GM19324 (cell line): ENCODE measurements around the gene CDH15.
"Not testable (repeated sequence)": the region's sequence is repeated elsewhere in the genome, so short reads cannot be mapped to it uniquely, and the experiment has no call there.

ENCODE experiments used
- ATAC-seq: cut with Tn5 transposase; IDR thresholded peaks from one replicate; pipeline ENCODE4 v1.9.1; 2021; ENCODE audit warnings: mild to moderate bottlenecking, moderate library complexity; ENCODE audit not compliant: unreplicated experiment, low FRiP score

Gene CDH15

DNA sequence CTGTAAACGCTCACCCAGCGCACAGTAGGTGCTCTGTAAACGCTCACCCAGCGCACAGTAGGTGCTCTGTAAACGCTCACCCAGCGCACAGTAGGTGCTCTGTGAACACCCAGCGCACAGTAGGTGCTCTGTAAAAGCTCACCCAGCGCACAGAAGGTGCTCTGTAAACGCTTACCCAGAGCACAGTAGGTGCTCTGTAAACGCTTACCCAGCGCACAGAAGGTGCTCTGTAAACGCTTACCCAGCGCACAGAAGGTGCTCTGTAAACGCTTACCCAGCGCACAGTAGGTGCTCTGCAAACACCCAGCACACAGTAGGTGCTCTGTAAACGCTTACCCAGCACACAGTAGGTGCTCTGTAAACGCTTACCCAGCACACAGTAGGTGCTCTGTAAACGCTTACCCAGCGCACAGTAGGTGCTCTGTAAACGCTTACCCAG, 15.1 kb downstream of the CDH15 start:
- not testable (repeated sequence) for ATAC-seq

DNA sequence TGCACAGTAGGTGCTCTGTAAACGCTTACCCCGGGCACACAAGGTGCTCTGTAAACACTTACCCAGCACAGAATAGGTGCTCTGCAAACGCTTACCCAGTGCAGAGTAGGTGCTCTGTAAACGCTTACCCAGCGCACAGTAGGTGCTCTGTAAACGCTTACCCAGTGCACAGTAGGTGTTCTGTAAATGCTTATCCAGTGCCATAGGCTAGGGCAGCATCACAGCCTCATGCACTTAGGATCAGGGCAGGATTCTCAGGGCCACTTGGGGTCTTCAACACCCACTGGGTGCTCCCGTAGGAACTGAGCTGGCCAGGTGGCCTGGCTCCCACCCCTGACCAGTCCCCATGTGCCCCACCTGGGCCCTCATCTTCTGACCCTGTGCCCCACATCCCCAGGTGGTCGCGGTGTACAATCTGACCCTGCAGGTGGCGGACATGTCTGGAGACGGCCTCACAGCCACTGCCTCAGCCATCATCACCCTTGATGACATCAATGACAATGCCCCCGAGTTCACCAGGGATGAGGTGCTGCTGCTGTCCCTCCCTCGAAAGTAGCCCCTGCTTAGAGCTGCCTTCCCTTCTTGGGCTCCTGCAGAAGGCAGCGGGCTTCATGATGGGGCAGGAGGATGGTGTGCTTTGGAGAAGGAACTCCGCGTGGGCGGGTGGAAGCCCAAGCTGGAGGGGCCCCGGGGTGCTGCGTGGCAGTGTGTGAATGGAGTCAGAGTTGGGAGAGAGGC, 15.7 kb downstream of the CDH15 start:
- ATAC-seq, result no peak

DNA sequence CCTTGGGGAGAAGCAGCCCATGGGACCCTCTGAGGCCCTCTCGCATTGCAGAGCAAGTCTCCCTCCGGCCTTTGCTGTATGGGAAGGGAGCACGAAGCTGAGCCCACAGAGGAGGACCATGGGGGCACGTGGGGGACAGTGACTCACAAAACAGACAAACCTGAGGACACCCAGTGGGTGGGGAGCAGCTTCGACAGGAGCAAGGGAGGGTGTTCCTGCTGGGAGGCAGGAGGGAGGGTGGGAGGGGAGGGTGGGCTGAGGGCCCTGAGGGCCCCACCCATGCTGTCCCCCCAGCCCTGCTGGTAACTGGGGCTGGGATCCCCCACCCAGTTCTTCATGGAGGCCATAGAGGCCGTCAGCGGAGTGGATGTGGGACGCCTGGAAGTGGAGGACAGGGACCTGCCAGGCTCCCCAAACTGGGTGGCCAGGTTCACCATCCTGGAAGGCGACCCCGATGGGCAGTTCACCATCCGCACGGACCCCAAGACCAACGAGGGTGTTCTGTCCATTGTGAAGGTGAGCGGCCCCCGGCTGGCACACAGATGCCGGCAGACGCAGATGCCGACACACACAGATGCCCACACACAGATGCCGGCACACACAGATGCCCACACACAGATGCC, 16.3 kb downstream of the CDH15 start:
- ATAC-seq, result no peak

DNA sequence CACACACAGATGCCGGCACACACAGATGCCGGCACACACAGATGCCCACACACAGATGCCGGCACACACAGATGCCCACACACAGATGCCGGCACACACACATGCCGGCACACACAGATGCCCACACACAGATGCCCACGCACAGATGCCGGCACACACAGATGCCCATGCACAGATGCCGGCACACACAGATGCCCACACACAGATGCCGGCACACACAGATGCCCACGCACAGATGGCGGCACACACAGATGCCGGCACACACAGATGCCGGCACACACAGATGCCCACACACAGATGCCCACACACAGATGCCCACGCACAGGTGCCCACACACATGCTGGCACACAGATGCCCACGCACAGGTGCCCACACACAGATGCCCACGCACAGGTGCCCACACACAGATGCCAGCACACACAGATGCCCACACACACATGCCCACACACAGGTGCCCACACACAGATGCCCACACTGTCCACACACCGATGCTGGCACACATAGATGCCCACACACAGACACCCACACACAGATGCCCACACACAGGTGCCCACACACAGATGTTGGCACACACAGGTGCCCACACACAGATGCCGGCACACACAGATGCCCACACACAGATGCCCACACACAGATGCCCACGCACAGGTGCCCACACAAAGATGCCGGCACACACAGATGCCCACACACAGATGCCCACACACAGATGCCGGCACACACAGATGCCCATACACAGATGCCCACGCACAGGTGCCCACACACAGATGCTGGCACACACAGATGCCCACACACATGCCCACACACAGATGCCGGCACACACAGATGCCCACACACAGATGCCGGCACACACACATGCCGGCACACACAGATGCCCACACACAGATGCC, 17.2 kb downstream of the CDH15 start:
- not testable (repeated sequence) for ATAC-seq

DNA sequence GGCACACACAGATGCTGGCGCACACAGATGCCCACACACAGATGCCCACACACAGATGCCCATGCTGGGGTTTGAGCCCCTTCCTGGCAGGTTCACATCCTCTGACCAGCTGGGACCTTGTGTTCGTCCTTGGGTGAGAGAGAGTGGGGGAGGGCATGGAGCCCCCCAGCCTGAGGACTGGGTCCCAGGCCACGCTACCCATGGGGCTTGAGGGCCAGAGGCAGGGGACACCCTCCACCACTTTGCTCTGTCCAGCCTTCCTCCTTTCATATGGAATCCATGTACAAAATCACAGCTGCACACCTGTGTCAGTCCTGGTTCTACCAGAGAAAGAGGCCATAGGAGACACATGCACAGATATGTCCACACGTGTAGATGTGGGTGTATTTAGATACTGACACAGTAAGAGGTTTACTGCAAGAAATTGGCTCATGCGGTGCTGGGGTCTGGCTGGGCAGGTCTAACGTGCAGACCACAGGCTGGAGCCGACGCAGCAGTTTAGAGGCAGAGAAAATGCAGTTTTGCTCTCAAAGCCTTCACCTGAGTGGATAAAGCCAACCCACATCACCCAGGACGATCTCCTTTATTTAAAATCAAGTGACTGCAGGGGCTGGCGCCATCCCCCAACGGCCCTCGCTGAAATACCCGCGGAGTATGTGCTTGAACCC, 17.9 kb downstream of the CDH15 start:
- no peak for ATAC-seq

DNA sequence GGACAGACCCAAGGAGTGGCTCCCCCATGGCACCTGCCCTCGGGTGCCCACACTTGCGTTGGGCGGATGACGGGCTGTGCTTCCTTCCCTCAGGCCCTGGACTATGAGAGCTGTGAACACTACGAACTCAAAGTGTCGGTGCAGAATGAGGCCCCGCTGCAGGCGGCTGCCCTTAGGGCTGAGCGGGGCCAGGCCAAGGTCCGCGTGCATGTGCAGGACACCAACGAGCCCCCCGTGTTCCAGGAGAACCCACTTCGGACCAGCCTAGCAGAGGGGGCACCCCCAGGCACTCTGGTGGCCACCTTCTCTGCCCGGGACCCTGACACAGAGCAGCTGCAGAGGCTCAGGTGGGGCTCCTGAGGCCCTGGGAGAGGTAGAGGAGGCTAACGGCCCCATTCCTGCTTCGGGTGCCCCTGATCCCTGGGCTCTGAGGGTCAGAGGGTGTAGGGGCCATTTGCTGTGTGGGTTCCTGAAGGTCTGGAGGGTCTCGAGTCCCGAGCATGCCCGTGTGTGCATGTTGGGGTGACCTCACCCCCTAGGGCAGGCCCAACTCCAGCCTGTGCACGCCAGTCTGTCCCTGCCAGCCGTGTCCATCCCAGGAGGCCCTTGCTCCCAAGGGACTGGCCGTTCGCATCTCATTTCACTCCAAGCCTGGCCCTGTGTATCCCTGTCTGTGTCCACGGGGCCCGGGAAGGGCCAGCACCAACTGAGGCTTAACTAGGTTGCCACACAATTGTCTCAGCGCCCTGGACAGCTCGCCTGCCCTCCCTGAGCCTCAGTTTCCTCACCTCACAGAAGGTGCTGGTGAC, 18.8 kb downstream of the CDH15 start:
- no peak for ATAC-seq

DNA sequence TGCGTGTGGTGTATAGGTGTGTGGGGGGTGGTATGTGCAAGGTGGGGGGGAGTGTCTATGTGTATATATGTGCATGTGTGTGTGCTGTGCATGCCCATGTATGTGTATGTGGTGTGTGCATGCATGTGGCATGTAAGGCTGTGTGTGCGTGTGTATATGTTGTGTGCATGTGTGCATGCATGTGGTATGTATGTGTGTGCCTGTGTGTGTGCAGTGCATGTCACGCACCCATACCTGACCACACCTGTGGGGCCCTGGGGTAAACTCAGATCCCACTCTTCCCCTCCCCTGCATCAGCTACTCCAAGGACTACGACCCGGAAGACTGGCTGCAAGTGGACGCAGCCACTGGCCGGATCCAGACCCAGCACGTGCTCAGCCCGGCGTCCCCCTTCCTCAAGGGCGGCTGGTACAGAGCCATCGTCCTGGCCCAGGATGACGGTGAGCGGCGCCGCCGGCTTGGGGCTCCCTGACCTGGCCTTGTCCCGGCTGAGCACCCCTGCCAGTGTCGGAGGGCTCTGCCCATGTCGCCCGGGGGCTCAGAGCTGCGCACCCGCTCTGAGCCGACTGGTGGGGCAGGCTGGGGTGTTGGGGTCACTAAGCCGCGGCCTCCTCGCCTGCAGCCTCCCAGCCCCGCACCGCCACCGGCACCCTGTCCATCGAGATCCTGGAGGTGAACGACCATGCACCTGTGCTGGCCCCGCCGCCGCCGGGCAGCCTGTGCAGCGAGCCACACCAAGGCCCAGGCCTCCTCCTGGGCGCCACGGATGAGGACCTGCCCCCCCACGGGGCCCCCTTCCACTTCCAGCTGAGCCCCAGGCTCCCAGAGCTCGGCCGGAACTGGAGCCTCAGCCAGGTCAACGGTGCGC, 19.7 kb downstream of the CDH15 start:
- ATAC-seq, result no peak

DNA sequence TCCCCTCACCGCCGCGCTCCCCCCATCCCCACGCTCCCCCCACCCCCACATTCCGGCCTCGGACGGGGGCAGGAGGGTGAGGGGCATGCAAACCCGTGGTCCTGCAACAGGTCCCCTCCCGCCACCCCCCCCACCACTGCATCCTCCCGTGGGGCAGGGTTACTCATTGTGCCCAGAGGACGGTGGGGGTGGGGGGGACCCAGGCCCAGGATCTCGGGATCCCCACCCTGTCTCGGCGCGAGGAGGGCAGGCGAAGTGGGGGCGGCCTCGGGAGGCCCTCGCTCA, 20.3 kb downstream of the CDH15 start:
- ATAC-seq, result no peak

DNA sequence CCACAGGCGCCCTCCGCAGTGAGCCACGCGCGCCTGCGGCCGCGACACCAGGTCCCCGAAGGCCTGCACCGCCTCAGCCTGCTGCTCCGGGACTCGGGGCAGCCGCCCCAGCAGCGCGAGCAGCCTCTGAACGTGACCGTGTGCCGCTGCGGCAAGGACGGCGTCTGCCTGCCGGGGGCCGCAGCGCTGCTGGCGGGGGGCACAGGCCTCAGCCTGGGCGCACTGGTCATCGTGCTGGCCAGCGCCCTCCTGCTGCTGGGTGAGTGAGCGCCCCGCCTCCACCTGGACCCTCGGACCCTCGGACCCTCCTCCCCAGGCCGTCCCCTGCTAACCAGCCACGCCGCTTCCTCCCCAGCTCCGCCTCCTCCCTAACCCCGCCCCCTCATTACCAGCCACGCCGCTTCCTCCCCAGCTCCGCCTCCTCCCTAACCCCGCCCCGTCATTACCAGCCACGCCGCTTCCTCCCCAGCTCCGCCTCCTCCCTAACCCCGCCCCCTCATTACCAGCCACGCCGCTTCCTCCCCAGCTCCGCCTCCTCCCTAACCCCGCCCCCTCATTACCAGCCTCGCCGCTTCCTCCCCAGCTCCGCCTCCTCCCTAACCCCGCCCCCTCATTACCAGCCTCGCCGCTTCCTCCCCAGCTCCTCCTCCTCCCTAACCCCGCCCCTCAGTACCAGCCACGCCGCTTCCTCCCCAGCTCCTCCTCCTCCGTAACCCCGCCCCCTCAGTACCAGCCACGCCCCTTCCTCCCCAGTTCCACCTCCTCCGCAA, 20.8 kb downstream of the CDH15 start:
- not testable (repeated sequence) for ATAC-seq

DNA sequence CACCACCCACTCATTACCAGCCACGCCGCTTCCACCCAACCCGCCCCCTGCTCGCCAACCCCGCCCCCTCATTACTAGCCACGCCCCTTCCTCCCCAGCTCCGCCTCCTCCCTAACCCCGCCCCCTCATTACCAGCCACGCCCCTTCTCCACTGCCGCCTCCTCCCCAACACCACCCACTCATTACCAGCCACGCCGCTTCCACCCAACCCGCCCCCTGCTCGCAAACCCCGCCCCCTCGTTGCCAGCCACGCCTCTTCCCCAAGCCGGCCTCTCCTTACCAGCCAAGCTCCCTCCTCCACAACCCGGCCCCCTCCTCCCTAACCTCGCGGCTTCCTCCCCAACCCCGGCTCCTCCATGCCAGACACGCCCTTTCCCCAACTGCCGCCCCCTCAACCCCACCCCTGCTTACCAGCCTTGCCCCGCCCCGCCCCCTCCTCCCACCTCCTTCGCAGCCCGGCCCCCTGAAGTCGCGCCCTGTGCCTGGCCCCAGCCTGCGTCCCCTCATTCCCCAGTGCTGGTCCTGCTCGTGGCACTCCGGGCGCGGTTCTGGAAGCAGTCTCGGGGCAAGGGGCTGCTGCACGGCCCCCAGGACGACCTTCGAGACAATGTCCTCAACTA, 21.5 kb downstream of the CDH15 start:
- no peak for ATAC-seq

DNA sequence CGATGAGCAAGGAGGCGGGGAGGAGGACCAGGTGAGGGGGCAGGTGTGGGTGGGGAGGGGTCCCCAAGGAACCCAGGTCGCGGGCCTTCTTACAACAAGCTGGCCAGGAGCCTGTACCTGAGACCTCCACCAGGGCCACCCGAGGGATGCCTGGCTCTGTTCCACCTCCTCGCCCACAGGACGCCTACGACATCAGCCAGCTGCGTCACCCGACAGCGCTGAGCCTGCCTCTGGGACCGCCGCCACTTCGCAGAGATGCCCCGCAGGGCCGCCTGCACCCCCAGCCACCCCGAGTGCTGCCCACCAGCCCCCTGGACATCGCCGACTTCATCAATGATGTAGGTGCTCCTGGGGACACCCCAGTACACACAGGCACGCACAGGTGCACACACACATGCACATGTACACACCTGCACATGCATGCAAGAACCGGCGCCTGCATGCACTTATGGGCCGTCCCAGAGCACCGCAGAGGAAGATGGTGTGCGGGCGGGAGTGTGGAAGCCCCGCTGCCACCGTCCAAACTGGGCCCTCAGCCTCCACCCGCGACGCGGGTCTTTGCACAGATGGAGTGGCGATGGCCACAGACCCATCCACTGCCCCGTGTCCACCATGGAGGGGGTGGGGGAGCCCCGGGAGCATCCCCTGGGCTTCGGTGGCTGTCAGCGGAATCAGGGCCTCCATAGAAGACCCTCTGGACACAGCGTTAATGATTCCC, 22.2 kb downstream of the CDH15 start:
- no peak for ATAC-seq

DNA sequence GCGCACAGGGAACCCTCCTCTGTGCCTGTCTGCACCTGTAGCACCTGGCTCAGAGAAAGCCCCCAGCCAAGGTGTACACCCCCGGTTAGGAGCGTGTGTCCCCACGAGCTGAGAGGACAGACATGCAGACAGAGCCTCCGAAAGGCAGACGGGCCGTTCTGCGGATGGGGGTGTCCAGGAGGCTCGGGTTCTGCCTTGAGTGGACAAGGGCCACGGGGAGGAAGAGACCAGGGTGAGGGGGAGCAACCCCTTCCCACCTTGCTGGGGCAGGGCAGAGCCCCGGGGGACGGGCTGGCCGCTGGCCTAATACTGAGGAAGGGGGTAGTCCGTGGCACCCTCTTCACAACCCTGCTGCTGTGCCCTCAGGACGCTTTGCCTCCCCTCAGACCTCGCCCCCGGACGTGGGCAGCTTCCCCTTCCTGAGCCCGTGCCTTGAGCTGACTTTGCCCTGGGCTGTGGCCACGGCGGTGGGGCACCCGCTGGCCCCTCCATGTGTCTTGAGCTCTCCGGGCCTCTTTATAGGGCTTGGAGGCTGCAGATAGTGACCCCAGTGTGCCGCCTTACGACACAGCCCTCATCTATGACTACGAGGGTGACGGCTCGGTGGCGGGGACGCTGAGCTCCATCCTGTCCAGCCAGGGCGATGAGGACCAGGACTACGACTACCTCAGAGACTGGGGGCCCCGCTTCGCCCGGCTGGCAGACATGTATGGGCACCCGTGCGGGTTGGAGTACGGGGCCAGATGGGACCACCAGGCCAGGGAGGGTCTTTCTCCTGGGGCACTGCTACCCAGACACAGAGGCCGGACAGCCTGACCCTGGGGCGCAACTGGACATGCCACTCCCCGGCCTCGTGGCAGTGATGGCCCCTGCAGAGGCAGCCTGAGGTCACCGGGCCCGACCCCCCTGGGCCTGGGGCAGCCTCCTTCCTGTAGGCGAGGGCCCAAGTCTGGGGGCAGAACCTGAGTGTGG, 23.1 kb downstream of the CDH15 start:
- ATAC-seq, result no peak

DNA sequence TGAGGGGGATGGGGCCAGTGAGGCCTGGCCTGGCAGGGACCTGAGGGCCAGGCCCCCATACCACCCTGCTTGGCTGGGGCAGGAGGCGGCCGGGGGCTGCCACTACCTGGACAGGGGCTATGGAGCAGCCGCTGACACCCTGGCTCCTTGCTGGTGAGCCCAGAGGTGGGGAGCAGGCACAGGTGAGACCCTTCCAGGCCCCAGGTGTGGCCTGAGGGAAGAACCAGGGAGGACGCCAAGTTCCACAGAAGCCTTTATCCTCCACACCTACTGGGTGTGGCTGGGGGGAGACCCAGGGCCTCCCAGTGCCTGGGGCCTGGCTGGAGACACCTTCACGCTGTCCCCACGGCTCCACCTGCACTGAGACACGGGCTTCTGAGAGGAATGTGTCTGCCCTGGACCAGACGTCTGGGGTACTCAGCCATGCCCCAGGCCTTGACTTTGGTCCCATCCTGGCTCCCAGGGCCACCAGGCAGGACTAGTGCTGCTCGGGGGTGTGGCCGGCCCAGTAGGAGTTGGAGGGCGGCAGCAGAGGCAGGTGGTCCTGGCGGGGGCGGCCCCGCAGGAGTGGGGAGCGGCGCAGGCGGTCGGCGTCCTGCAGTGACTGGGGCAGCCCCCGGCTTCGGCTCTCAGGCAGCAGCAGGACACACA, 24.1 kb downstream of the CDH15 start:
- no peak for ATAC-seq

DNA sequence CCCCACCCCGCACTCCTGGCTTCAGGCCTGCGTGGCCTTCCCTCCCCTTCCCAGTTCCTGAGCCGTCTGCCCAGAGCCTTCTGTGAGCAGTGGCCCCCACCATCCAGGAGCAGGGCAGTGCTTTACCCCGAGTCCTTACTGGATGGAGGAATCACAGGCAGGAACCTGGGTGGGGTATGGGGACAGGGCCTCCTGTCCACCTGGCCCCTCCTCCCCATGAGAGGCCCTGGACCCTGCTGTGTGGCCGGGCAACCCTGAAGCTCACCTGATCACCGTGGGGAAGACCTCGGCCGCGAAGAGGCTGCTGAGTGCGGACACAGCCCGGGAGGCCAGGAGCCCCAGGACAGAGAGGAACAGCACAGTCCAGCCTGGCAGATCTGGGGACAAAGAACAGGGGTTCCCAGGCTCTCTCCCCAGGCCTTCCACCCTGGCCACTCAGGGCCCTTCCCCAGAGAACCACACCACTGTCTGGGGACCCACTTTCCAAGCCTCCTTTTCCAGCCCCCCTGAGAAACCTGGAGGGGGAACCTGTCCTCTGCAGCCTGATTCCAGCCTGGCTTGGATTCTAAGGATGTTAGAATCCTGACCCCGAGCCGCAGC, 25.6 kb downstream of the CDH15 start:
- no peak for ATAC-seq

DNA sequence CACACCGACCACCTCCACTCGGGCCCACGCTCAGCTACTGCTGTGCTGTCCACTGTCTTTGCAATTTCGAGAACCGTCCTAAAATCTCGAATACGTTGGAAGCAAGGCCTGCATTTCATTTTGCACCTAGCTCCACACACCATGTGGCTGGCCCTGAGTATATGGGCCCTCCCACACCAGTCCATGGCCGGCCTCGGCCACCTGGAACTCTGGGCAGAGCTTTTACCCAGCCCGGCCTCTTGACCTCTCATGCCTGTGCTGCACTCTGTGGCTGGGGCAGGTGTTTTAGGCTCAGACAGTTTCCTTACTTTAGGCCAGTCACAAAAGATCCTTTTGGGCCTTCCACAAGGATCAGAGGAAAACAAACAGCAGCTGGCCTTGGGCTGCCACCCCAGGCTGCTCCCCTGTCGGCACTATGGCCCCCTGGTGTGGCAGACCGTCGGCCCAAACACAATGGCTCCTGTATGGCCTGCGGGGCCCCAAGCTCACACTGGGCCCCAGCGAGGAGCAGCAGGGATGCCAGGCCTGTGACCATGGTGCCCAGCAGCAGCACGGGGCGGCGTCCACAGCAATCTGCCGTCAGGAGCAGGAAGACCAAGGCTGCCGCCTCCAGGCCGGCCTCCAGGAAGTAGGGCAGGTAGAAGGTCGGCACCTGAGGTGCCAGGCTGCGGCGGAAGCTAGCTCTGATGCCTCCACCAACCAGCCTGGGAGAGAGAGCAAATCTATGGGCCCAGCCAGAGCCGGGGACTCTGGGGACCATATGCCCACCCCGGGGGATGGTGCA, 26.3 kb downstream of the CDH15 start:
- ATAC-seq, result no peak
